Cortex of kidney (tissue), 1 donor: Measurements from ENCODE around the gene MFGE8.

Experiments used
- DNase-seq: peaks from one replicate; lab custom pipeline; 2025; lab: John Stamatoyannopoulos, UW

Gene MFGE8

GRCh38 chr15:88872706-88873105 lies 40.5 kb downstream of the MFGE8 start:
- DNase-seq = no peak

- DNase-seq = no peak
Measured at GRCh38 chr15:88872106-88872505, 41.1 kb downstream of the MFGE8 start.

- DNase-seq = no peak
Measured at GRCh38 chr15:88871313-88871712, 41.9 kb downstream of the MFGE8 start.

- no peak for DNase-seq
Measured at GRCh38 chr15:88866295-88866881, 46.8 kb downstream of the MFGE8 start.

- no peak for DNase-seq
Measured at GRCh38 chr15:88865498-88866099, 47.6 kb downstream of the MFGE8 start.

- DNase-seq = no peak
Measured at GRCh38 chr15:88864861-88865497, 48.2 kb downstream of the MFGE8 start.

GRCh38 chr15:88863412-88863811 lies 49.8 kb downstream of the MFGE8 start:
- DNase-seq = no peak

- no peak for DNase-seq
Measured at GRCh38 chr15:88860212-88860611, 53.0 kb downstream of the MFGE8 start.

GRCh38 chr15:88859550-88859949 lies 53.6 kb downstream of the MFGE8 start:
- no peak for DNase-seq

GRCh38 chr15:88858934-88859333 lies 54.2 kb downstream of the MFGE8 start:
- DNase-seq = no peak

- no peak for DNase-seq
Measured at GRCh38 chr15:88852476-88852875, 60.7 kb downstream of the MFGE8 start.

- DNase-seq = no peak
Measured at GRCh38 chr15:88849376-88850072, 63.7 kb downstream of the MFGE8 start.
